T-helper 1 cell treated with Interleukin-12 subunit alpha and Interleukin-12 subunit beta and Interleukin-4 antibody, amounts not matched to agents 30 ng/mL and 1 ng/mL, for 36 hours (primary cell): ENCODE measurements around the gene AMN. TPM values are rescaled to one million over a fixed set of nuclear protein-coding genes. Genes with fewer than 3 reads are reported as not detected.

Experiments used
- intact Hi-C: fragments of 100-400 bp; cut with micrococcal nuclease; formaldehyde crosslinking; loops from one replicate; pipeline ENCODE4 v1.15.1; 2024
- total RNA-seq: library from RNA; stranded (reverse); gene quantifications from 2 replicates; pipeline ENCODE4 v1.2.3, GENCODE V29; 2022

AMN gene
- total RNA-seq, 1 donor from 2014 or later = 1.2 TPM

GRCh38 chr14:102898776-102899515 is 23.5 kb upstream of the AMN start:
- intact Hi-C loops = loop anchor here (5.0 kb wide), 1 partner anchor 122 kb away; the partner anchor contains the start of gene TRAF3

GRCh38 chr14:102899516-102899900 is 23.0 kb upstream of the AMN start:
- intact Hi-C loops = loop anchor here (5.0 kb wide), 1 partner anchor 122 kb away; the partner anchor contains the start of gene TRAF3

DNA sequence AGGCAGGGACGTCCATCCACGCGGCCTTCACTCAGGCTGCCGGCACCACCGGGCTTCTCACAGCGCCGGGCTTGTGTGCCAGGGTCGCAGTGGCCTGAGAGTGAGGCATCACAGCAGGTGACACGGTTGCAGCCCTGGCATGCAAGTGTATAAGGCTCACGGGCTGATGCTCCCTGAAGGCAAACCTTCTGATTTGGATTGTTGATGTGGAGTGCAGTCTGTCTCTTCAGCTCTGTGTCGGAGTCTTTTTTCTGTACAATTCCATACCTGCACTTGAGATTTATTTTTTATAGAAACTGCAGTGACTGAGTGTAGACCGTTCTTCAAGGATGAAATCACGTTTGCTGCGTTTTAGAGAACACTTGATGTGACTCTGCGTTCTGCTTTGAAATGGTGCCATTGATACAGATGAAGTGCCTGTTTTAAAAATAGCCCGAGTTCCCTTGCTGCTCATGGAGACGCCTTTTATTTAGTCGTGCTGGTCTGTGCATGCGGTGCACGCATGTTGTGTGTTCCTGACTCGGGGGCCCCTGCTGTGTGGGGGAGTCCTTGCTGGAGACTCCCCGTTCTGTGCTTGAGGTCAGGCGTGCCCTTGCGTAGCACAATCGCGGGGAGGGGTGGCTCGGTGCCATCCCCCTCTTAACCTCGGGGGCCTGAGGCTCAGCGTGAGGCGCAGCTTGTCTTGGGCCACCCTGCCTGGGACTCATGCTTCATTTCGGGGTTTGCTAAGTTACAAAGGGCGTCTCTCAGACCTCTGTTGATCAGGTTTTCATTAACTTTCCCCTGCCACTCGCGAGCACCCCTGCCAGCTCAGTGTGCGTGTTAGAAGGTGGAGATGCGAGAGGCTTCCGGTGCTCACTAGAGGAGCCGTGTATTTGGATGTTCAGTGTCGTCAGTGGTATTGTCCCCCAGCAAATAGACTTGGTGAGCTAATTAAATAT is 21.6 kb upstream of the AMN start:
- intact Hi-C loops = no loop called here

- intact Hi-C loops = no loop called here
These were observed 20.8 kb upstream of the AMN start for GRCh38 chr14:102901633-102902032.

- intact Hi-C loops = no loop called here
These were observed 20.4 kb upstream of the AMN start for GRCh38 chr14:102902086-102902485.

DNA sequence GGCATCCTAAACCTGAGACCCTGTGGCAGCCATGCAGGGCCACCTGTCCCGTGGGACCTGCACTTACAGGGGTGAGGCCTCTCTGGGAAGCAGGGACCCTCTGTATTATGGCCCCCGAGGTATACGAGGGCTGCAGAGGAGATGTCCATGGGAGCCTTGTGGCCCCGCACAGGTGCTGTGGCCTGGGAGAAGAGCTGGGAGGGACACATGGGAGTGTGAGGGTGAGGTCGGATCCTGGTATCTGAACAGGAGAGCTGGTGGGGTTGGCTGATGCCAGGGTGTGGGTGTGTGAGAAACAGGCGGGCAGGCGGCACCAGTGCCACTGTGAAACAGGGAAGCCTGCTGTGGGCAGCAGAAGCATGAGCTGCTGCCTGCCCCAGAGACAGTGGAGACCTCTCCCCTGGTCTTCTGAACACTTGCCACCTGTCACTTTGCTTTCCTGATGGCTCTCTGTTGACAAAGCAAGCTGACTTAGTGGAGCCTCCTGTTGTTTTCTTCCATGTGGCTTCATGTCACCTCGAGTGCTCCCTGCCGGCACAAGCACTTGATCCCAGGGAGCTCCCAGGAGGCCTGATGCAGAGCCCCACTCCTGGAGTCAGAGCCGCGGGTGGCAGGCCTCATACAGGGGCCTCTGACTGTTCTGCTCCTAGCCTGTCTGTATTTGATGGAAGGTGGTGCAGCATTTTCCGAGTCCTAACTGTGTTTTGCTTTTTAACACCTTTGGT is 19.8 kb upstream of the AMN start:
- intact Hi-C loops = no loop called here

- intact Hi-C loops = no loop called here
These were observed 19.1 kb upstream of the AMN start for GRCh38 chr14:102903248-102903888.

DNA sequence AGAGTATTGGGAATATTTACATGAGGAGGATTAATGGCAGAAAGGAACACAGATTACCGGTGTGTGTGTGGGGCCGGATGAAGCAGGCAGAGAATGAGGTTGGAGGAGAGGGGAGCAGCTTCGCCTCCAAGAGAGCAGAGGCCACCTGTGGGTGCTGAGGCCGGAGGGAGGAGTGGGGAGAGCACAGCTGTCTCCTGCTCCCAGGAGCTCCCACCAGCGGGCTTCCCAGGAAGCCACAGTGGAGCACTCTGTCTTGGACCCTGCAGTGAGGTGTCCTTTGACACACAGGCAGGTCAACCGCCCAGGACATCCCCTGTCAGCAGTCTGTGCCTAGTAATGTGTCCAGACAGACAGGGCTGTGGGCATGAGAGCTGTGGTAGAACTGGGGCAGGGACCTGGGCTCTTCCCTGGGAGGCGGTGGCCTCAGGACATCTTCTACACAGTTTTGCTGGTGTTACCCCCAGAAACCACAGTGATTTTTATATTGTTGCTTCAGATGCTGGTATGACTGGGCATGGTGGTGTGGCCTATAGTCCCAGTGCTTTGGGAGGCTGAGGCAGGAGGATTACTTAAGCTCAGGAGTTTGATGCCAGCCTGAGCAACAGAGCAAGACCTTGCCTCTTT is 18.5 kb upstream of the AMN start:
- intact Hi-C loops = no loop called here

DNA sequence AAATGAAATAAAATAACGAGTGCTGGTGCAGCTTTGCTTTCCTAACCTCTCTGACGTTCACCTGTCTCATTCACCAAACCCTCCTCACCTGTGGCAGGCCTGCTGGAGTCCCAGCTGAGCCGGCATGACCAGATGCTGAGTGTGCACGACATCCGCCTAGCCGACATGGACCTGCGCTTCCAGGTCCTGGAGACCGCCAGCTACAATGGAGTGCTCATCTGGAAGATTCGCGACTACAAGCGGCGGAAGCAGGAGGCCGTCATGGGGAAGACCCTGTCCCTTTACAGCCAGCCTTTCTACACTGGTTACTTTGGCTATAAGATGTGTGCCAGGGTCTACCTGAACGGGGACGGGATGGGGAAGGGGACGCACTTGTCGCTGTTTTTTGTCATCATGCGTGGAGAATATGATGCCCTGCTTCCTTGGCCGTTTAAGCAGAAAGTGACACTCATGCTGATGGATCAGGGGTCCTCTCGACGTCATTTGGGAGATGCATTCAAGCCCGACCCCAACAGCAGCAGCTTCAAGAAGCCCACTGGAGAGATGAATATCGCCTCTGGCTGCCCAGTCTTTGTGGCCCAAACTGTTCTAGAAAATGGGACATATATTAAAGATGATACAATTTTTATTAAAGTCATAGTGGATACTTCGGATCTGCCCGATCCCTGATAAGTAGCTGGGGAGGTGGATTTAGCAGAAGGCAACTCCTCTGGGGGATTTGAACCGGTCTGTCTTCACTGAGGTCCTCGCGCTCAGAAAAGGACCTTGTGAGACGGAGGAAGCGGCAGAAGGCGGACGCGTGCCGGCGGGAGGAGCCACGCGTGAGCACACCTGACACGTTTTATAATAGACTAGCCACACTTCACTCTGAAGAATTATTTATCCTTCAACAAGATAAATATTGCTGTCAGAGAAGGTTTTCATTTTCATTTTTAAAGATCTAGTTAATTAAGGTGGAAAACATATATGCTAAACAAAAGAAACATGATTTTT is 17.1 kb upstream of the AMN start:
- intact Hi-C loops = no loop called here

DNA sequence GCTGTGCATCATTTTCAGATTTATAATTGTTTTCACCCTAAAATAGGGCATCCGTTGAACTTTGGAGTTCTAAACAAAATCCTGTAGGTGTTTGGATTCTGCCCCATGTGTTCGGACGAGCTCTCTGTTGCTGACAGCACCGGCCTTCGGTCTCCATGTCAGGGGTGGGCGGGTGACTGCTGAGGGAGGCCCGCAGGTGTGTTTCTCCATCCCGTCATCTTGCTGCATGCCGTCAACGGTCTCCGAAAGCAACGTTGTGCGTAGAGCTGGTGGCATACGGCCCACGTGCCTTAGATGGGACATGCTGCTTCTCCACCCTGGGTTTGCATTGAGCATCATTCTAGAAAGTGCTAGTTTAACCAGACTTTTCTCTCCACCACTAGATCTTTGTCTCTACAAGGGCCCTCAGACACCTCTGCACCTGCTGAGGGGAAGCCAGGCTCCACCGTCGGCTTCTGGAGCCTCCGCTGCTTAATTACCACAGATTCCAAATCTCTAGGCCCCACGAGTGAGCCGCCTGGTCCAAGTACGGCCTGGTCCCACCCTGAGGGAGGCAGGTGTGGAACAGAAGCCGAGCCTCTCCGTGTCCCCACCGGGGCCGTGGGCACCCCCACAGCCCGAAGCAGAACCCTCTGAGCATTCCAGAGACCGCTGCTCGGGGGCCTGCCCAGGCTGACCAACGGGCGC is 15.7 kb upstream of the AMN start:
- intact Hi-C loops = no loop called here

DNA sequence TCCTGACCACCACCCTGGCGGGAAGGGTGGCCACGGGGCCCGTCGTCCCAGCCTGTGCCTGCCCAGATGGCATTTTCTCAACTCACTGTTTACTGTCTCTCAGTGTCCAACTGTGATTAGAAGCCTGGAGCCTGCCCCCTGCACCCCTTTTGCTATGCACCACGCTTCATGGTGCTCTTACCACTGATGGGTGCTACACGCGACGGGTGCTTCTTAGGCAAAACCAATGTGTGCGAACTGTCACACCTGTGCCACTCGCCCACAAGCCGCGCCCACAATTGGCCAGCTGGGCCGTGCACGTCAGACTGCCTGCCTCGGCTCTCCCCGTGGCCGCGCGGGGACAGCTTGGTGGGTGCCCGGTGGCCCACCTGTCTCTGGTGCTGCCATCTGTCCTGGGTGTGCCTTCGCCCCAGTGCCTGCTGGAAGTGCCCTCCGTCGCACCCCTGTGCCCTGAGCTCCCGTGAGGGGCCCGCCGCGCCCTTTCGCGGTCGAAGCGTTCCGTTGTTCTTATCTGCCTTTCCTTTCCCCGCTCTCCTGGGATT is 15.1 kb upstream of the AMN start:
- intact Hi-C loops = no loop called here

- intact Hi-C loops = no loop called here
These were observed 14.3 kb upstream of the AMN start for GRCh38 chr14:102907980-102908730.

DNA sequence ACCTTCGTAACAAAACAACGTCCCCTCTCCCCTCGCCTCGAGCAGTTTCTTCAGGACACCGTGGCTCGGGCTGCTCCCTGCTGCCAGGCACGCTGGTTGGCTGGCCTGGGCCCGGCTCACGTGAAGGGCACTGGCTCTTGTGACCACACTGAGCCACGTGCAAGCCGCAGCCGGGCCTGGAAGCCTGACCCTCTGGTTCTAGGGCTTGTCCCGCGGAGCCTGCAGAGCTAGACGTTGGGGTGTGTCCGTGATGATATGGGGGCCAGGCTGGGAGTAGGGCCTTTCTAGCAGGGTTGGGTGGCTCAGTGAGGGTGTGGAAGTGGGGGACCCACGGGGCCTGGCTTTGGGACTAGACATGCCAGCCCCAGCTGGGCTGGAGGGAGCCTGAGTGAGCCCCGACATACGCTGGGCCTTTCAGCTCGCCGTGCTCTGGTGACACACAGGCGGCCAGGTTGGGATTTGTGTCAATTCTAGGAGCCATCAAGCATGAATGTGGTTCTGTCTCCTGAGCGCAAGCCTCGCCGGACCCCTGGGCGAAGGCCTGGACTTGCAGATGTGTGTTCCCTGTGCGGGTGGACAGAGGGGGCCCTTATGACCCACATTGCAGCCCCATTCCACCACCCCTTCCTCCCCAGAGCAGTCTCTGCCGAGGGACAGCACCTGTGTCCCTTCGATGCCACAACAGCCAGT is 13.6 kb upstream of the AMN start:
- intact Hi-C loops = no loop called here

DNA sequence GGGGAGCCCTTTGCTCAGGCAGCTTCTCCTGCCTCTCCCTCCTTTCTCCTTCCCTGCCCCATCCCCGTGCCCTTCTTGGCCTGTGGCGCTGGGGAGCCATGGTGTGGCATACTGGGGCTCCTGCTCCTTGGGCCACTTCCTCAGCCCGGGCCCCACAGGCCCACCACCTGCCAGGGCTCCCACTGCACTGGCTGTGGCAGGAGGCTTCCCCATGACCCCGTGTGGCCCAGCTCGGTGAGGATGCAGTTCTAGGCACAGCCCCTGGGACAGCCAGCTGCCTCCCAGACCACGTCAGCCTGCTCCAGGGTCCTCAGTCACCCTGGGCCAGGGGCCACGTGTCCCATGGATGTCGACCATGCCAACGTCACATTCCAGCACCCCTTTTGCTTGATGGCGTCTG is 13.0 kb upstream of the AMN start:
- intact Hi-C loops = no loop called here

DNA sequence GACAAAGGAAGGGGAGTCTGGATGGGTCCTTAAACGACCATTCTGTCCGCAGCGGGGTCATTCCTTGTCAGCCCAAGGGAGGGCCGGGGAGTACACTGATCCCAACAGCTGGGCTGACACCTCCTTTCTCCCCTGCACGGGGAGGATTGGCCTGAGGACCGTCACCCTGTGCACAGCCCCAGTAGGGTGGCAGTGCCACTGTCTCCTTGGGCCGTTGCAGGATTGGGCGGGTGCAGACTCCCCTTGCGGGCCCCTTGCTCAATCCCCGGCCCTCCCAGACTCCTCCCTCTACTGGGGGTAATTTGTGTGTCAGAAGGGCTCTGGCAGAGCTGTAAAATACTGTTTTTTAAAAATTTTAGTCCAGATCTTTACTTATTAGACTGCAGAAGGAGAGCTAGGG is 12.6 kb upstream of the AMN start:
- intact Hi-C loops = no loop called here

- intact Hi-C loops = no loop called here
These were observed 12.0 kb upstream of the AMN start for GRCh38 chr14:102910442-102910841.

- intact Hi-C loops = no loop called here
These were observed 10.9 kb upstream of the AMN start for GRCh38 chr14:102911541-102911951.
